ENCODE measurements around the gene ANKMY2.
"Not testable (repeated sequence)": the region's sequence is repeated elsewhere in the genome, so short reads cannot be mapped to it uniquely, and the experiment has no call there.

Gene ANKMY2

GRCh38 chr7:16659854-16660497 is 14.4 kb upstream of the ANKMY2 start:
- not testable (repeated sequence) for DNase-seq (ENCODE audit: low spot score)

DNA sequence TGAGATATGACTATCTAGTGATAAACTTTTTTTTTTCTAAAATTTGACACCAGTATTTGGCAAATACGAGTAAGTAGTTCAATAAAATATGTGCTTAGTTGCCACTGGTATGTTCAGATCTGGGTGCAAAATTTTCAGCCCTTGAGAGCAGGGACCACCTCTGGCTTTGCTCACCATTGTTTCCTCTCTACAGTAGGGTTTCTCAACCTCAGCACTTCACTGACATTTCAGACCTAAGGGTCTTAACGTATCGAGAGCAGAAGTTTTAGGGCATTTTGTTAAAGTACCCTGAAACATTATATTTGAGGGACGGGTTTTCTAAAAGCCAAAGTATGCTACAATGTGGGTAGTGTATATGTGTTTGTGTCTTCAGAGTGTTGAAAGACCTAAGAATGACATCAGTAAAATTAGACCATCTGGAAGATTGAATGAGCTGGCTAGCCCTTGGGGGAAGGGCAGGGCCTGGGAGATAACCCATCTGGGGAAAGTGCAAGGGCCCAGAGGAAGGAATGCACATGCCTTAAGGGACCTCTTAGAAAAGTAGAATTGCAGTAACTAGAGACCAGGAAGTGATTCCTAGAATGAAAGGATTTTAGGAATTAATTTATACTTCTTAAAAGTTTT is 12.2 kb upstream of the ANKMY2 start:
- no peak for DNase-seq (ENCODE audit: low spot score)

GRCh38 chr7:16656141-16656540 is 10.6 kb upstream of the ANKMY2 start:
- no peak for DNase-seq (ENCODE audit: low spot score)

- no peak for DNase-seq (ENCODE audit: low spot score)
Observed at GRCh38 chr7:16655394-16655793, 9.8 kb upstream of the ANKMY2 start.

DNA sequence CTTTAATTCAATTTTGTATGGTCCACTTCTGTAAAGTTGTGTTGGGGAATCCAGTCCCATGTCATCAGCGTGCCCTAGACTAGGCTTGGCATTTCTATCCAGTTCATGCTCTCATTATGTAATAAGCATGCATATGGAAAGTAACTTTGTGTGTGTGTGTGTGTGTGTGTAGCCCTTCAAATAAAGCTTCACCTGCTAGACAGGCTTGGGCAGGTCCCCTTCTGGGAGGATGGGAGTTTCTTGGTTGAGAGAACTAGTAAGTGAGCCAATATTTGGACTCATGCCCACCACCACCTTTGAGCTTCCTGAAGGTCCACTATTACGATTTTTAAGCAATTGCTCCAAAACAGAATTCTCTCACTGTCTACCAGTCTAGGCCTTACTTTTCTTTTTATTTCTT is 7.3 kb upstream of the ANKMY2 start:
- no peak for DNase-seq (ENCODE audit: low spot score)

DNA sequence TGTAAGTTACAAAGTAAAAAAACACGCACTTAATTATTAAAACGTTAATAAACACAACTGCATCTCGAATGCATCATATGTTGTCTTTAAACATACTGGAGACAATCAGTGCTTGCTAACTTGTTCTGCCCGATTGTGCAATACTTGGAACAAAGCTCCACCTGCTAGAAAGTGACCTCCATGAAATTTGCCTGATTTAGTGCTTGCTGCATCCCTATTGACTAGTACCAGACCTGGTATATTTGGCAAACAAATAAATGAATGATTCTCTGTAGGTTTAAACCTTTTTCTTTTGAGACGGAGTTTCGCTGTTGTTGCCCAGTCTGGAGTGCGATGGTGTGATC is 6.7 kb upstream of the ANKMY2 start:
- no peak for DNase-seq (ENCODE audit: low spot score)

- DNase-seq (ENCODE audit: low spot score) = no peak
Observed at GRCh38 chr7:16651396-16652239, 6.1 kb upstream of the ANKMY2 start.

DNA sequence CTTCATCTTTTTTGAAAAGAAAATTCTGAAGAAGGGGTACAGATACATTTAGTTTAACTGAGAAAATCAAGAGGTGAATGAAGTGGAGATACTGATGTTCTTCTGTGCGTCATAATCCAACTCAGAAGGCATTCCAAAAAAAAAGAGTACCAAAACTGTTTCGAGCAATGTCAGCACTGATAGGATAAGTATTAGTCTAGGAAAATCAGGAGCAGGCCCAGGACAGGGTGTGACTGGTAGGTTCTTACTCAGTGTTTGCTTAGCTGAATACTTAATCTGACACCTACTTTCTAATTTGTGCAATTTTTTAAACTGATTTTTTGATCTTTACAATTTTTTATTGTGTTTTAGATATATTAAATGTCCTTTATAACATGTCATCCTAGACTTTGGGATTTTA is 4.7 kb upstream of the ANKMY2 start:
- no peak for DNase-seq (ENCODE audit: low spot score)

- DNase-seq (ENCODE audit: low spot score) = no peak
Observed at GRCh38 chr7:16649196-16649595, 3.6 kb upstream of the ANKMY2 start.

GRCh38 chr7:16648551-16648950 is 3.0 kb upstream of the ANKMY2 start:
- DNase-seq (ENCODE audit: low spot score) = no peak

DNA sequence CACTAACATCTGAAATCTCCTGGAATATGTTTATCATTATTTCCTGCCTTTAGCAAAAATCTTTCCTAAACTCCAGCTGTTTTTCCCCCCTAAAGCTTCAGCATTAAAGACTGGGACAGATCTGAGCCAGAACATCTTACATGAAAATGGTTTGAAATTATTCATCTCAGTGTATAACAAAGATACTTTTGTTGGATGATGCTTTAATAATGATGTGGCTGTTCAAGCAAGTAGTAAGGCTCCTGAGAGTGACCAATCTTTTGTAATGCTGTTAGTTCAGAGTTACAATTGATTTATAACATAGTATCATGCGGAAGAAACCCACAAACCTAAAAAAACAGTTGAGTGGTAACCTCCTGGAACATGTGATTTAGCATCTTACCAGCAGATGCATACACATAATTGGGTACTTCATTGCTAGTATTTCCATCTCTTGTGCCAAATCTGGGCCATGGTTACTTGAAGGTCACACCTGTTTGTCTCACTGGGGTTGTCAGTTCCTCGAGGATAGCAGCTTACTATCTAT is 1.9 kb upstream of the ANKMY2 start:
- DNase-seq (ENCODE audit: low spot score) = no peak

- peak; percentile 12 for DNase-seq (ENCODE audit: low spot score)
Observed at GRCh38 chr7:16646472-16647072, 1.0 kb upstream of the ANKMY2 start.

GRCh38 chr7:16644636-16645592 is 640 bp downstream of the ANKMY2 start:
- DNase-seq (ENCODE audit: low spot score) = peak; percentile 29

DNA sequence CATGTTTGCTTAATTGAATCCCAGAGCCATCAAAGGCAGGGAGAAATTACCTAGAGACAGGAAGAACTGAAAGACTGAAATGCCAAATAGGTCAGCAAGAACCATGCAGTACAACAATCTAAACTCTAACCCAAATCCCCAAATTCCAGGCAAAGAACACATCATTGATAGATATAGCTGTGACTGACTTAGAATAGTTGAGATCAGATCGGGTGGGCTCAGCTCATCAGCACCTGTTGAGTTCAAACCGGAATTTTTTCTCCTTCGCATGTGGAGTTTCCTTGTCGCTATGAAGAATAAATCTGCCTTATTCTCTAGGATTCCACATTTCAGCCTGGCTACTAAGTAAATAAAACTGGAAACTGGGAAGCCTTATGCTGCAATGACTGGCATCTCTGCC is 1.4 kb downstream of the ANKMY2 start:
- DNase-seq (ENCODE audit: low spot score) = no peak

DNA sequence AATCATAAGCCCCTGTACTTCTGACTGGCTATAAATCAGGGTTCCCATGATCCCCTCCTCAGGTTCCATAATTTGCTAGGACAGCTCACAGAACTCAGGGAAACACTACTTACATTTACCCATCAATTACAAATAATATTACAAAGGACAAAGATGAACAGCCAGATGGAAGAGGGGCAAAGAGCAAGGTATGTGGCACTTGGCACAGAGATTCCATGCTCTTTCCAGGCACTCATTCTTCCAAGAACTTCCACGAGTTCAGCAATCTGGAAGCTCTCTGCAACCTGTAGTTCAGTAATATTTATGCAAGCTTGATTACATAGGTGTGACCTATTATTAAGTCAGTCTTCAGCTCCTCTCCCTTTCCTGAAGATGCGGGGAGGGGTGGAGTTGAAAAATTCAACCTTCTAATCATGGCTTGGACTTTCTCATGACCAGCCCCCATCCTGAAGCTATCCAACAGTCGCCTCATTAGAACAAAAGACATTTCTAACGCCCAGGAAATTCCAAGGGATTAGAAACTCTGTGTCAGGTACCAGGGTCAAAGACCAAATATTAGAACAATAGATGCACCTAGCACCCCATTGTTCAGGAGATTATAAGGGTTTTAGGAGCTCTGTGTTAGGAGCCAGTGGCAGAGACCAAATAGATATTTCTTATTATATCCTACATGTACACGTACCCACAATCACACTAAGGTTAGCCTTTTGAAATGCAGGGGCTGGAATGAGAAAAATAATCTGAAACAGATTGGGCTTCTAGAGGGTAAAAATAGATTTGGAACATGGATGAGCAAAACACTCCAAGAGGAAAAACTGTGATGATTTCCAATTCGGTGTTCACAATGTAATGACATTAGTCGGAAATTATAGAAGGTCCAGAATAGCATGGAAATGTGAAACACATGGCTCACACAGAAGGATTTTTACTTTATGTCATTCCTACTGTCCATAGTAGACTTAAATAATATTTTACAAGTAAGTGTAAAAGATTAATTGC is 7.0 kb downstream of the ANKMY2 start:
- DNase-seq (ENCODE audit: low spot score) = no peak

DNA sequence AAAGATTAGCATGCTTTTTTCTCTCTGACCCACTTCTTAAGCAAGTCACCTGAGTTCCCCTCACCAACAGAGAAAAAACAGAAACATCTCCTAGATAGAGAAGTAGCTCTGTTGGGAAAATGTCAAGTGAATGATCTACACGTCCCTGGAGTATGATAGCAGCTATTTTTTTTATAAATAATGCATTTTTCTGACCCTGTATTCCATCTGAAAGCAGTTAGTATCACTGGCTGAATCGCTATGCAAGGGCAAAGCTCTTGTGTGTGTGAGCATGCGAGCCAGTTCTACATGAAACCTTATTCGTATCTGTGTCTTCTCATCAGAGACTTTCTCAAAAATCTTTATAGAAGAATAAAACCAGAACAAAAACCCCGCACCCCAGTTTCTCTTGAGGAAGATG is 8.2 kb downstream of the ANKMY2 start:
- no peak for DNase-seq (ENCODE audit: low spot score)

- DNase-seq (ENCODE audit: low spot score) = no peak
Observed at GRCh38 chr7:16636555-16637101, 8.9 kb downstream of the ANKMY2 start.

DNA sequence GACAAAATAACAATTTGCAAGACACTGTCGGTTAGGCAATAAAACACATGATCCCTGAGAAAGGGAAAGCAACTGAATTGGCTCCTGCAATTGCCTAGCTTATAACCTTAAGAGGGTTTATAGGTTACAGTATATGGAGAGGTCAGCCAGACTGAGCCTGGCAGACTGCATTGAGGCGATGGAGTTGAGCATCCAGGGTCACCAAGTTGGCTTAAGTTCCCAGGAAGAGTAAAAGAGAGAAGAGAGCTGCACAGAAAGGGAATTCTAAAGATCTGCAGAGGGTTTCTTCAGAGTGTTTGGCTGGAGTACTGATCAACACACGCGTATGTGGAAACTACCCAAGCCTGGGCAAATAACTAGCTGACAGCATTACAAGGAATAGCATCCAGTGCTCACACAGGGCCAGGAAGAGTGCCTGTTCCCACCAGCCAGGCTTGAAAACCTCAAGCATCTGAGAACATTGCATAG is 11.2 kb downstream of the ANKMY2 start:
- DNase-seq (ENCODE audit: low spot score) = no peak

GRCh38 chr7:16630654-16631053 is 14.9 kb downstream of the ANKMY2 start:
- no peak for DNase-seq (ENCODE audit: low spot score)

Measured in SK-N-DZ (cell line).